NCI-H524 (cell line): ENCODE data around the gene ASB4.
"Not testable (repeated sequence)": the region's sequence is repeated elsewhere in the genome, so short reads cannot be mapped to it uniquely, and the experiment has no call there.

Source experiments
- DNase-seq, 2 experiments: peaks; one replicate each; lab custom pipeline; 2025; lab: John Stamatoyannopoulos, UW

Gene ASB4

GRCh38 chr7:95552010-95552926 is 66.5 kb downstream of the ASB4 start:
- not testable (repeated sequence) for DNase-seq

- no peak for DNase-seq
Observed at GRCh38 chr7:95553939-95554338, 68.2 kb downstream of the ASB4 start.

- no peak for DNase-seq
Observed at GRCh38 chr7:95556777-95557176, 71.0 kb downstream of the ASB4 start.

- no peak for DNase-seq
Observed at GRCh38 chr7:95558864-95559263, 73.1 kb downstream of the ASB4 start.

- DNase-seq = no peak
Observed at GRCh38 chr7:95560674-95561073, 74.9 kb downstream of the ASB4 start.

DNA sequence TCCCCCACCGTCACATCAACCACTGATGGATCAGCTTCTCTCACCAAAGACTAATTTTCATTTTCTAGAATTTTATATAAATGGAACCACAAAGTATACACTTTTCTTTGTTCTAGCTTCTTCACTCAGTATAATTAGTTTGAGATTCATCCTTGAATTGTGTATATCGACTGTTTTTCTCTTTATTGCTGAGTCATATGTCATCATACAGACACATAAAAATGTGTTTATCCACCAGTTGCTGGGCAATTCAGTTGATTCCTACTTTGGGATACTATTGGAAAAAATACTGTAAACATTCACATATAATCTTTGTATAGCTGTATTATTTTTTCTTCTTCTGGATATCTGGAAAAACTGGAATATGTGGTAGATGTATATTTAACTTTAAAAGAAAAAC is 84.0 kb downstream of the ASB4 start:
- no peak for DNase-seq

DNA sequence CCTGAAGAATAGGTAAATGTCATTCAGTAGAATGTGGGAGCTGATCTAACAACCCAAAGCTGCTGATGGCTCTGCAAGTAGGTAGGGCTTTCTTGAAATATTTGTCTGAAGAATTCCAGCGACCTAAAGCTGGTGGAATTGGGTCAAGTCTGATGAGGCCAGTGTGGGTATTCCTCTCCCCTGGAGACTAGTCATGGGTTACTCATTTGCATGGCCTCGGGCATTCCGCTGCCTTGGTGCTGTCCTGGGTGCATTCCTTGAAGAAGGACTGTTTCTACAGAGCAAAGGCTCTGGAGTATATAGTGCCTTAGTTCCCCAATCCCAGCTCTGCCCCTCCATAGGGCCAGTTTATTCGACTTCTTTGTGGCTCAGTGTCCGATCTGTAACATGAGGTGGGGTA is 91.4 kb downstream of the ASB4 start:
- no peak for DNase-seq

GRCh38 chr7:95578299-95578855 is 92.6 kb downstream of the ASB4 start:
- peak; percentile 92 to 98 for DNase-seq

DNA sequence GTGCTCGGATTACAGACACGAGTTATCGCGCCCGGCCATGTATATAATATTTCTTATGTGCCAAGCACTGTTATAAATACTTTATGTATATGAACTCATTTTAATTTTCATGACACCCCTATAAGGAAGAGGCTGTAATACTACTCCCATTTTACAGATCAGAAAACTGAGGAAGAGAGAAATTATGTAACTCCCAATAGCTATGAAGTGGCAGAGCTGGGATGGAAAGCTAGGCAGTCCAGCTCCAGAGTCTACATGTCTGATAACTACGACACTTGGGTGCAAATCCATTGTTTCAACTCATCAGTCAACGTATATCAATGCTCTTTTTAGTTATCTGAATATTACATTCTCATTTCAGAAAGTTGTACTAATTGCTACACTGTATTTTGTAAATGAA is 93.6 kb downstream of the ASB4 start:
- no peak for DNase-seq

DNA sequence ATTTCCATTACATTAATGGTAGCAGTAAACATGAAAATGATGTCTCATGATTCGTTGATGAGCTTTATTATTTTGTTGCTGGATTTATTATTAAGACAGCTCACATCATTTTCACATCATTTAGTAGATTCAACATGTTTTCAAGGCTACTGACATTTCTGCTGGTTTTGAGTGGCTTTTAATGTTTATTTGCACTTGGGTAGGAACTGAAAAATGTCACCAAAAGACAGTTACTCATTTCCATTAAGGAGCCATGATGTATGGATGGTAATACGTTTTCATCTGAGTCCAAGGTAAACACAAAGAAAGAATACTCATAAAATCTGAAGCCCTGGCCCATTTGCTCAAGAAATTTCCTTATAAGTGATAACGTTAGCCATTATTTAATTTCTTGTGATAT is 95.7 kb downstream of the ASB4 start:
- no peak for DNase-seq

GRCh38 chr7:95582578-95583293 is 97.0 kb downstream of the ASB4 start:
- DNase-seq = no peak

DNA sequence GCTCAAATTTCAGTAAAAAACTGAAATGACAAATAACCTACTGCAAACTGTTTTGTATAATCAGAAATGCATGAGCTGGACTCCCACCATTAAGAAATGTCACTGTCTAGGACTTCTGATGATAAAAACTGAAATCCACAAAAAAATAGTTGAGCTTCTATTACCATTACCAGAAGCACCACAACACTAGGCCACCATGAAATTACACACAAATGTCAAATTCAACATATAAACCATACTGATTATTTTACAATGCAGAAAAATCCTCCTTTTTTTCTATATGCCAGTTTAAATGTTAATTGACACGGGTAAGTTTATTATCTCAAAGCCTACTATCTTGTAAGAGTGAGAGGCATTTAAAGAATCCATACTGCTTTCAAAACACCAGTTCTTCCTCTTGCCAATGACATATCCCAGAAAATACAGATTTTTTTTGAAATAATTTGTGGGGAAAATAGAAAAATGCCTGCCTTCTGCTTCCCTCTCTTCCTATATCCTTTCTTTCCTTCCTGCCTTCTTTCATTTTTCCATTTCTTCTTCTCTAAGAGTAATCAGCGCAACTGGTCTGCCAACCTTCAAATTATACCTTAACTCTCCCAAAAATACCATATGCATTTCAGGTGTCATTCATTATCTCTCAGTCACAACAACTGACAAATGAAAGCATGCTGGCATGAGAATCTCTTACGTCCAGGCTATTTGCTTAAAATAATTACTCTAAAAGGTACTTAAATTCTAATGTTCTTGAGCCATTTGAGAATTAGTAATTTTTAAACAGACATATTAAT is 98.3 kb downstream of the ASB4 start:
- no peak for DNase-seq

DNA sequence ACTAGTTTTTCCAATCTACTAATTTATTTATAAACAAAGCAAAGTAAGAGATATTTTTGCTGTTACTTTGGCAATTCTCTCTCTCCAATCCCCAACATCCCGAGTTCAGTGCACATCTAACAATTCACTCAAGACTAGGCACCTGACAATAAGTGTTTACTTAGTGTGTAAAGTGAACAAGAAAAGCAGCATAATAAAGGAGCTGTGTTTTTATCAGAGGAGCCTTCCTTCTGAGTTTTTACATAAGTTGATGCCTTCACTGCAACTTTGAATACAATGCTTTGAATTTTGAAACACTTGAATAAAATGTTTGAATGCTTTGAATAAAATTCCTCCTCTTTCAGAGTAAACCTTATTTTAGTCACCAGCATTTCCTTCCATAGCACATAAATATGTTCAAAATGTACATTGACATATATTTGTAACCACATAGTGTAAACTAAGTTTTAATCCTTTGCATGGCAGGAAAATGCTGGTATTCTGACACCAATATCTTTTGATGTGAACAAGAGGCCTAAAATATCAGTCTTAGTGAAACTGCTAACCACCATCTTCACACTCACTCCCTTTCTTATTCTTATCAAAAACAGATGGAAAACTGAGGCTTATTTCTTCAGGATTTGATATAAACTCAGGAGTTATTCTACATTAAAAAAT is 99.2 kb downstream of the ASB4 start:
- no peak for DNase-seq

DNA sequence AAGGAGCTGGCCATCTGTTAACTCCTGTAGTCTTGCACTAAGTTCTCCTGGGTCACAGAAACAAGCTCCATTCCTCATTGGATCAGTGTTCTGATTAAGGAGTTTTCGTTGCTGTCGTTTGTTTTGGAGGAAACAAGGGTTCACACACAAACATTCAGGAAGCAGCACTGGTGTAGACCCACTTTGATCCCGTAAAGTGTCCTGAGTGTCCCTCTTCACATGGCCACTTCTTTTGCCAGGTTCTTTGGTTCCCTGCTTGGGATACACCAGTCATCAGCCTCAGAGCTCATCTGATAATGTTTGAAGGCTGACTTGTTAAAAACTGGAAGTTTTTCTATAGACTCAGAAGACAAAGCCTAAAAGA is 99.7 kb downstream of the ASB4 start:
- no peak for DNase-seq

DNA sequence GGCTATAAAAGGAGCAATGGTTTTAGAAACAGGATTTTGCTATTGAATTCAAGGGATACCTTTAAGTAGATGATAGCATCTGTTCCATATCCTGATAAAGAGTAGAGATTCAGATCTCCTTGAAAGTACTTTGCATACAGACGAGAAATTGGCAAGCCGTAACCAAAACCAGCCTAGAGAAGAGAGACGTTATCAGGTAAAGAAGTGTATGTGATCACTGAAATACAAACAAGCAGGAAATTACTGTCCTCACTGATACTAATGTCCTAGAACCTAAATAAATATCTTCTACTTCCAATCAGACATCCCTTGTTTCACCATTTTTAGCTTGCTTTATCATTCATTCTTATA is 101.2 kb downstream of the ASB4 start:
- DNase-seq = peak in 1 of 2 experiments; percentile 57

GRCh38 chr7:95589031-95589430 is 103.3 kb downstream of the ASB4 start:
- DNase-seq = no peak

GRCh38 chr7:95589766-95590165 is 104.0 kb downstream of the ASB4 start:
- DNase-seq = no peak
